B cell (primary cell): ENCODE data around the gene TSHR. TPM values are rescaled to one million over a fixed set of nuclear protein-coding genes. Genes with fewer than 3 reads are reported as not detected.

Source experiments
- ATAC-seq: fragments of 200-7000 bp; cut with Tn5 transposase; one replicate; pipeline ENCODE4 v1.10.0; 2021; ENCODE audit warnings: low read depth, mild to moderate bottlenecking, moderate number of reproducible peaks, moderate library complexity
- CTCF ChIA-PET: fragments of 350-600 bp; sonication (Branson Sonifier 250); formaldehyde crosslinking; loops from one replicate; lab custom pipeline; 2021; ENCODE audit warnings: antibody characterized with exemption, inconsistent platforms; lab: Charles Lee
- POLR2A ChIA-PET: fragments of 350-600 bp; sonication (Branson Sonifier 250); formaldehyde crosslinking; loops from one replicate; lab custom pipeline; 2021; ENCODE audit warnings: antibody characterized with exemption; lab: Charles Lee
- DNase-seq: peaks from one replicate; pipeline ENCODE4 v3.0.0; 2013
- H2AFZ ChIP-seq: 2 replicates; pipeline ENCODE4 v1.6.1; 2012; ENCODE audit warnings: mild to moderate bottlenecking, low read depth, low read length; ENCODE audit not compliant: insufficient read depth, poor library complexity, severe bottlenecking
- H3K27ac ChIP-seq, 2 donors: 1 replicate in 1 of 2; 2 replicates in 1 of 2; pipeline ENCODE4 v1.5.1; 2012 to 2013; ENCODE audit warnings: low read length in 2 of 2, mild to moderate bottlenecking in 2 of 2, moderate library complexity in 1 of 2
- H3K27me3 ChIP-seq, 4 experiments: fragments of 200-600 bp in 1 of 4; sonication (generic) in 1 of 4; replicated peaks in 1 of 4; 1 replicate in 2 of 4; 2 replicates in 2 of 4; pipeline versions ENCODE4 v1.6.1 to v1.7.0; 2013 to 2016; ENCODE audit warnings: low read length in 3 of 4, mild to moderate bottlenecking in 2 of 4, mixed read lengths in 1 of 4, moderate library complexity in 1 of 4; ENCODE audit not compliant: insufficient read depth in 4 of 4, control insufficient read depth in 3 of 4; ENCODE audit errors: control extremely low read depth in 1 of 4
- H3K36me3 ChIP-seq, 2 experiments: replicated peaks in 1 of 2; 1 replicate in 1 of 2; 2 replicates in 1 of 2; pipeline versions ENCODE4 v1.6.1 to v1.7.1; 2013; ENCODE audit warnings: low read length in 1 of 2; ENCODE audit not compliant: insufficient read depth in 2 of 2, control insufficient read depth in 1 of 2; ENCODE audit errors: control extremely low read depth in 1 of 2, extremely low read depth in 1 of 2
- H3K4me1 ChIP-seq, 2 donors: fragments of 200-600 bp in 1 of 2; sonication (generic) in 1 of 2; 1 replicate in 1 of 2; 2 replicates in 1 of 2; pipeline versions ENCODE4 v1.5.1 to v1.6.1; 2013 to 2017; ENCODE audit warnings: low read length in 2 of 2; ENCODE audit not compliant: control insufficient read depth in 2 of 2, insufficient read depth in 2 of 2
- H3K4me2 ChIP-seq: replicated peaks from 2 replicates; pipeline ENCODE3; 2012; ENCODE audit warnings: mild to moderate bottlenecking, low read depth, low read length; ENCODE audit not compliant: poor library complexity, severe bottlenecking
- H3K4me3 ChIP-seq, 5 experiments: fragments of 200-600 bp in 1 of 5; sonication (generic) in 1 of 5; 1 replicate in 3 of 5; 2 replicates in 2 of 5; pipeline versions ENCODE4 v1.5.1 to v1.7.0; 2011 to 2016; ENCODE audit warnings: low read length in 4 of 5, mild to moderate bottlenecking in 4 of 5, low read depth in 2 of 5, control low read depth in 1 of 5, moderate library complexity in 1 of 5; ENCODE audit not compliant: insufficient read depth in 1 of 5; ENCODE audit errors: control extremely low read depth in 1 of 5, extremely low read depth in 1 of 5
- H3K79me2 ChIP-seq: fragments of 200-600 bp; sonication (generic); one replicate; pipeline ENCODE4 v1.6.0; 2016; ENCODE audit warnings: low read length; ENCODE audit not compliant: control insufficient read depth, insufficient read depth
- H3K9ac ChIP-seq: fragments of 200-600 bp; sonication (generic); 2 replicates; pipeline ENCODE4 v1.6.1; 2017; ENCODE audit warnings: mild to moderate bottlenecking, low read length, moderate library complexity
- H3K9me3 ChIP-seq, 3 donors: one replicate each; pipeline versions ENCODE4 v1.6.1 to v1.7.1; 2013; ENCODE audit warnings: low read length in 2 of 3; ENCODE audit not compliant: control insufficient read depth in 2 of 3, insufficient read depth in 1 of 3; ENCODE audit errors: control extremely low read depth in 1 of 3
- H4K20me1 ChIP-seq: 2 replicates; pipeline ENCODE4 v1.6.0; 2012; ENCODE audit warnings: mild to moderate bottlenecking, low read length; ENCODE audit not compliant: insufficient read depth, control insufficient read depth, poor library complexity, severe bottlenecking
- H3K27ac Mint-ChIP-seq: one replicate; pipeline ENCODE4 v1.8.0; 2021; ENCODE audit warnings: mixed read lengths
- H3K27me3 Mint-ChIP-seq: one replicate; pipeline ENCODE4 v1.8.0; 2021; ENCODE audit warnings: mixed read lengths
- H3K4me1 Mint-ChIP-seq: one replicate; pipeline ENCODE4 v1.8.0; 2021; ENCODE audit warnings: mixed read lengths
- H3K4me3 Mint-ChIP-seq: one replicate; pipeline ENCODE4 v1.8.0; 2021; ENCODE audit warnings: mixed read lengths
- H3K9me3 Mint-ChIP-seq: one replicate; pipeline ENCODE4 v1.8.0; 2022; ENCODE audit warnings: mixed read lengths; ENCODE audit not compliant: insufficient read depth
- CTCF ChIP-seq: fragments of 200-600 bp; IDR thresholded peaks from one replicate; pipeline ENCODE4 v1.8.0; 2022; ENCODE audit warnings: antibody characterized with exemption, mild to moderate bottlenecking
- EZH2 ChIP-seq: IDR thresholded peaks from 2 replicates; pipeline ENCODE4 v1.6.1; 2012; ENCODE audit warnings: borderline replicate concordance, low read depth, mild to moderate bottlenecking, moderate library complexity, low read length; ENCODE audit not compliant: insufficient read depth, poor library complexity, severe bottlenecking
- WGBS: methylation state at CpG from one replicate; pipeline ENCODE4 v1.1.5; 2013; ENCODE audit warnings: missing lambda C conversion rate; ENCODE audit not compliant: insufficient coverage; 5-methylcytosine and 5-hydroxymethylcytosine counted together
- intact Hi-C: fragments of 100-400 bp; cut with micrococcal nuclease; formaldehyde crosslinking; loops from one replicate; pipeline ENCODE4 v1.10.0; 2022
- polyA plus RNA-seq: library from polyadenylated mRNA; depleted of rRNA; stranded (reverse); fragments of >200 nt; gene quantifications from 2 replicates; pipeline ENCODE4 v1.2.3, GENCODE V29; 2012
- total RNA-seq, 2 donors: library from RNA; stranded (reverse); fragments of 120-200 nt in 1 of 2; gene quantifications; 1 replicate in 1 of 2; 2 replicates in 1 of 2; pipeline versions ENCODE4 v1.2.3 to v1.2.4, GENCODE V29; 2013 to 2022

Gene TSHR
- total and polyA plus RNA-seq, 2 donors (not counting 1 experiment from before 2014, with no cell fraction given), result 0.15 to 0.37 TPM

GRCh38 chr14:81170104-81170828, 214.8 kb downstream of the TSHR start:
- H2AFZ ChIP-seq, result peak overlapping the region; percentile 95
- Mint-ChIP-seq H3K27me3 (no peaks in the 10 kb centered on the region), H3K4me1 (peaks cover 46% of the 10 kb centered on the region), H3K27ac (peak overlapping the region; percentile 97), H3K9me3 (no peaks in the 10 kb centered on the region), H3K4me3 (peak overlapping the region; percentile 94)
- peak overlapping the region; percentile 85 for H3K4me2 ChIP-seq
- CTCF ChIA-PET, result interaction anchor here (0.6 to 4.9 kb wide), 20 partner anchors 8 to 295 kb away, joined by 3 to 43 read pairs (median 4); partner anchors contain the start of gene TSHR
- DNase-seq (peak; percentile 91), ATAC-seq (peak; percentile 97)
- H3K4me1 ChIP-seq, result peaks cover 16 to 21% of the 10 kb centered on the region in 2 donors
- peak overlapping the region; percentile 71 to 73 for H3K27ac ChIP-seq
- H3K36me3 ChIP-seq, result no peaks in the 10 kb centered on the region
- peak overlapping the region; percentile 67 for H3K9ac ChIP-seq
- intact Hi-C loops, result loop anchor here (1.0 to 2.0 kb wide), 4 partner anchors 49 to 216 kb away; no protein-coding TSS in a partner anchor
- no peaks in the 10 kb centered on the region for H4K20me1 ChIP-seq
- H3K27me3 ChIP-seq, result no peaks in the 10 kb centered on the region
- TF ChIP-seq CTCF (peak; percentile 92), EZH2 (no peak)
- peak overlapping the region; percentile 39 to 73 (median 63) for H3K4me3 ChIP-seq
- under 1% methylated on average over 27 of the region's 28 CpGs for WGBS
- H3K79me2 ChIP-seq, result no peaks in the 10 kb centered on the region
- H3K9me3 ChIP-seq, result no peaks in the 10 kb centered on the region
- POLR2A ChIA-PET, result interaction anchor here (0.9 to 1.3 kb wide), 4 partner anchors 49 to 363 kb away, joined by 3 to 7 read pairs (median 4); partner anchors contain the start of gene SEL1L

GRCh38 chr14:81170829-81171195, 215.4 kb downstream of the TSHR start:
- H3K4me1 ChIP-seq, result peaks cover 16 to 21% of the 10 kb centered on the region in 2 donors

More at GRCh38 chr14:81170829-81171195, 215.4 kb downstream of the TSHR start:
- peak overlapping the region in 1 of 2 donors; percentile 71 for H3K27ac ChIP-seq
- H3K27ac Mint-ChIP-seq, result peak overlapping the region; percentile 97
- DNase-seq (no peak), ATAC-seq (no peak)
- H3K9me3 ChIP-seq, result no peaks in the 10 kb centered on the region
- H3K4me3 Mint-ChIP-seq, result peak overlapping the region; percentile 94
- peak overlapping the region; percentile 85 for H3K4me2 ChIP-seq
- no peaks in the 10 kb centered on the region for H3K27me3 ChIP-seq
- peak overlapping the region; percentile 95 for H2AFZ ChIP-seq
- peak overlapping the region in 1 of 5 experiments; percentile 69 for H3K4me3 ChIP-seq
- TF ChIP-seq EZH2 (no peak), CTCF (peak; percentile 35)
- no peaks in the 10 kb centered on the region for H3K79me2 ChIP-seq
- ChIA-PET POLR2A (interaction anchor here (0.9 to 1.3 kb wide), 2 partner anchors 51 to 363 kb away, joined by 3 to 7 read pairs; partner anchors contain the start of gene SEL1L), CTCF (interaction anchor here (0.8 to 4.9 kb wide), 12 partner anchors 9 to 213 kb away, joined by 3 to 43 read pairs (median 5); no protein-coding TSS in a partner anchor)
- 30% methylated on average over 3 of the region's 3 CpGs for WGBS
- intact Hi-C loops, result loop anchor here (1.0 to 2.0 kb wide), 4 partner anchors 48 to 217 kb away; no protein-coding TSS in a partner anchor
- peaks cover 46% of the 10 kb centered on the region for H3K4me1 Mint-ChIP-seq
- H3K9me3 Mint-ChIP-seq, result no peaks in the 10 kb centered on the region
- H3K9ac ChIP-seq, result peak overlapping the region; percentile 67
- no peaks in the 10 kb centered on the region for H3K27me3 Mint-ChIP-seq
- no peaks in the 10 kb centered on the region for H3K36me3 ChIP-seq
- H4K20me1 ChIP-seq, result no peaks in the 10 kb centered on the region
